ENCODE results near the gene MEGF8.

The MEGF8 gene

DNA sequence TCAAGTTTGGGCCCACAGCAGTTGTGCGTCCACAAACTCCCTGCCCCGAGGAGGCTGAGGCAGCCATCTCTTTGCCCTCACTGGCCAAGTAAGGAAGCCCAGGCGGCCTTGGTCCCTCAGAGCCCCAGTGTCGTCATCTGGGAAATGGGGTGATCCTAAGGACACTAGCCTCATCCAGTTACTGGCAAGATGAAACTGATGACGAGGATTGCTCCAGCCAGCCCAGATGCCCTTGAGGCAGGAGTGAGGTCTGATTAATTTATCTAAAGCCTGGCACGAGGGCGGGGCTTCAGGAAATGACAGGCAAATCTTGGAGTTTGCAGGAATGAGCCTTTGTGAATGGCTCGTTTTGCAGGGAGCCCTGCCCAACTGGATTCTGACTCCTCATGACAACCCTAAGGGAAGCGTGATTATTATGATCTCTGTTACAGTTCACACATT is 96.2 kb downstream of the MEGF8 start:
- no peaks in the 10 kb centered on the region for H3K36me3 ChIP-seq (replicated peaks)
- in situ Hi-C loops (cut with HindIII; ENCODE audit: low pct_ligation_motif_present, low sequenced_read_pairs), result no loop called here
- no peak overlapping the region for H3K27ac ChIP-seq
- DNase-seq, result no peak
- no peak overlapping the region for H3K4me3 ChIP-seq (ENCODE audit: low read depth, low read length)
- no peaks in the 10 kb centered on the region for H3K27me3 ChIP-seq (replicated peaks)
- TF ChIP-seq CTCF (IDR thresholded peaks at IDR 0.05; ENCODE audit: low read depth, low read length, missing control alignments), result no peak

DNA sequence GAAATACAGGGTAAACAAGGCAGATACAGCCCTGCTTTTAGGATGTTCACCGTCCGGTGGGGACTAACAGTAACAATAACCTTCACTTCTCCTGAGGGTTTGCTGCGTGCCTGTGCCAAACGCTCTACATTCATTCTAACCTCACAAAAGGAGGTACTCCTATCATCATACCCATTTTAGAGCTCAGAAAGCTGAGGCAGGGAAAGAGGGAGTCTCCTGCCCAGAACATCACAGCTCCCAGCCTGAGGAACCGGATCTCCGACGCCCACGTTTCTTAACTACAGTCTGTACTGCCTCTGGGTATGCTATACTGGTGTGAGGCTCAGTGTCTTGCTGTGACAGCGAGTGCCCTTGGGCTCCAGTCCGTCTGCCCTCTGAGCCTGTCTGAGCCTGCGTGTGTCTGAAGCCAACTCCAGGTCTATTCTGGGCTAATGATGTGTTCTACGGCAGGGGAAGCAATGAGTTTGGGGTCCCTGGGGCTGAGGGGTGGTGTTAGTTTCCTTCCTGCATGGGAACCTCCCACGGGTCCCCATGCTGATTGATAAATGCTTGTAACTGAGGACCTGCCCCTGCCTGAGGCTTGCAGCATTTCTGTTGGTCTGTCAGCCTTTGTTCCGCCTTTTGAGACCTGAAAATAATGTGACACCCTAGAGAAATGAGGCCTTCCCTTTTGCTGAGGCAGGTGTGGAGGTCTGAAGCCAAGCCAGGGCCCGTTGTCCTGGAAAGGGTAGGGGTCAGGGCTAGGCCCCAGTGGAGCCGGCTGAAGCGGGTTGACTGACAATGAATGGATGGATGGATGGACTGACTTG is 96.9 kb downstream of the MEGF8 start:
- in situ Hi-C loops (cut with HindIII; ENCODE audit: low pct_ligation_motif_present, low sequenced_read_pairs), result no loop called here
- Histone ChIP-seq H3K4me3 (ENCODE audit: low read depth, low read length) (peak overlapping the region; percentile 69), H3K27me3 (replicated peaks) (no peaks in the 10 kb centered on the region), H3K27ac (no peak overlapping the region), H3K36me3 (replicated peaks) (no peaks in the 10 kb centered on the region)
- TF ChIP-seq CTCF (IDR thresholded peaks at IDR 0.05; ENCODE audit: low read depth, low read length, missing control alignments), result no peak
- DNase-seq, result no peak

DNA sequence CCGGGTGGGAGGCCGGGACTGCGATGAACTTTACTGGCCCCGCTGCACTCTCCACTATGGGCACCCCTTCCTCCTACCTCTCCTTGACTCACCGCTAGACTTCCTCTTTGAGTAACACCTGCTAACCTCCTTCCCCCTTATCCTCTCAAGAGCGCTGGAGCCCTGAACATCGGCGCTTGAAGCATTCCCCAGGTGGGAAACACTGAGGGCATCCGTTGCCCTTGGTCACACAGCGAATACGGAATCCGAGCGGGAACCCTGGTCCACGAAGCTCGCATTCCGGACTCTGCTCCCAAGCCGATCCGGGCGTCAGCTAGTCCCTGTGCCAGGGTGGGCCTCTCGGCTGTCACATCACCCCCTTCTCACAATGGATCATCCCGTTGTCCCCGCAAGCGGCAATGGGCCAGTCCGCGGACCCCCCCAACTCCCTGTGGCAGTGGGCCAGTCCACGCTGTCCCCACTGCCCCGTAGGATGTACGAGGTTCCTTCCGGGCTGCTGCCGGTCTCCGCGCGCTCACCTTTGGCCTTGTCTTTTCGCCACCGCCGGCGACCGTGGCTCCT is 97.5 kb downstream of the MEGF8 start:
- no peak for DNase-seq
- in situ Hi-C loops (cut with HindIII; ENCODE audit: low pct_ligation_motif_present, low sequenced_read_pairs), result no loop called here
- no peak overlapping the region for H3K27ac ChIP-seq
- H3K4me3 ChIP-seq (ENCODE audit: low read depth, low read length), result peak overlapping the region; percentile 69
- H3K36me3 ChIP-seq (replicated peaks), result no peaks in the 10 kb centered on the region
- TF ChIP-seq CTCF (IDR thresholded peaks at IDR 0.05; ENCODE audit: low read depth, low read length, missing control alignments), result no peak
- no peaks in the 10 kb centered on the region for H3K27me3 ChIP-seq (replicated peaks)

DNA sequence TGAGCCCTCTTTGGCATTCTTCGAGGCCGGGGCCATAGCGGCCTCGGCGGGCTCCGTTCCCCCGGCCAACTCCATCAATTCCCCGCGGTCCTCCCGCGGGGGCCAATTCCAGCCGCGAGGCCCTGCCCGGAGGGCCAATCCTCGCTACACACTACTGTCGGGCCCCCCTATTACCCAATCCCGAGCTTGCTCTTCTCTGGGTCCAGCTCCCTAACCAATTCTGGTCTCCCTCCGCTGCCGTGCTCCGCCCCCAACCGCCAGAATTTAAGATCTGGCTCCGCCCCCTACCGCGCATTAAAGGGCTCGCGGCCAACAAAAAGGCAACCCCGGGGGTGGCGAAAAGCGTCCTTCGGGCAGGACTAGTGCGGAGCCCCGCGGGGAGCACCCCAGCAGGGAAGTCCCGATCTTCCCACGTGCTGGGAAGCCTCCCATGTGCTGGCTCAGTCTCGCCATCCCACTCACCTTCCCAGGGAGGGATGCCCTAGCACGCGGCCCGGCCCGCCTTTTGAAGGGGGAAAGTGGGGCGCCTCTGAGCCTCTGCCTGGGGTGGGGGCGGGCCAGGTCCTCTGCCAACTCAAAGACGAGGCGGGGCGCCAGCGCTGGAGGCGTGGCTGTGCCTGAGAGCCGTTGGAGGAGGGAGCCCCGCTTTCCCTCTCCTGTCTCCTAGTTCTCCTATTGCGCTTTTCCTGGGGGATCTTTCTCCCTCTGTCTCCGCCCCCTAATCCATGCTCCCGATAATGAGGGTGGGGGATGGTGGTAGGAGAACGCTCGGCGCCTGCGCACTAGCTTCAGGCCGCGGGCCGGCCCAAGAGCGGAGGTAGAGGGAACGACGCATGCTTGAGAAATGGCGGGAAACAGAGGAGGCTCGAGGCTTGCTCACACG is 98.3 kb downstream of the MEGF8 start:
- Histone ChIP-seq H3K4me3 (ENCODE audit: low read depth, low read length) (peak overlapping the region; percentile 69), H3K27me3 (replicated peaks) (no peaks in the 10 kb centered on the region), H3K27ac (no peak overlapping the region), H3K36me3 (replicated peaks) (no peaks in the 10 kb centered on the region)
- in situ Hi-C loops (cut with HindIII; ENCODE audit: low pct_ligation_motif_present, low sequenced_read_pairs), result no loop called here
- peak; percentile 91 for DNase-seq
- no peak for TF ChIP-seq CTCF (IDR thresholded peaks at IDR 0.05; ENCODE audit: low read depth, low read length, missing control alignments)

- no peak for DNase-seq
- Histone ChIP-seq H3K36me3 (replicated peaks) (no peaks in the 10 kb centered on the region), H3K27ac (no peak overlapping the region), H3K27me3 (replicated peaks) (no peaks in the 10 kb centered on the region), H3K4me3 (ENCODE audit: low read depth, low read length) (no peak overlapping the region)
- no peak for TF ChIP-seq CTCF (IDR thresholded peaks at IDR 0.05; ENCODE audit: low read depth, low read length, missing control alignments)
- in situ Hi-C loops (cut with HindIII; ENCODE audit: low pct_ligation_motif_present, low sequenced_read_pairs), result no loop called here
Measured at GRCh38 chr19:42424345-42424707, 98.9 kb downstream of the MEGF8 start.

All from brain microvascular endothelial cell (primary cell).